MCF 10A (cell line): Measurements from ENCODE around the gene TERT. TPM values are rescaled to one million over a fixed set of nuclear protein-coding genes. Genes with fewer than 3 reads are reported as not detected.
"Not testable (repeated sequence)": the region's sequence is repeated elsewhere in the genome, so short reads cannot be mapped to it uniquely, and the experiment has no call there.

ENCODE experiments used
- BruUV-seq: library from RNA; stranded (reverse); fragments of 400-500 nt; replicated peaks from 2 replicates; lab custom pipeline; 2021; lab: Mats Ljungman, UMichigan
- CTCF ChIA-PET: fragments of 300-600 bp; sonication (Branson Sonifier 250); formaldehyde crosslinking; extraction: SDS; loops from one replicate; lab custom pipeline; 2021; ENCODE audit warnings: antibody characterized with exemption, inconsistent platforms; lab: Yijun Ruan, JAX
- POLR2A ChIA-PET: fragments of 300-600, 350-650 bp; sonication (Branson Sonifier 250); formaldehyde crosslinking; extraction: SDS; loops from one replicate; lab custom pipeline; 2020; ENCODE audit warnings: antibody characterized with exemption, inconsistent platforms; lab: Yijun Ruan, JAX
- DNase-seq: peaks from one replicate; pipeline ENCODE4 v3.0.0-alpha.2; 2018; ENCODE audit not compliant: unreplicated experiment
- H3K27ac Mint-ChIP-seq: one replicate; pipeline ENCODE4 v1.8.0; 2022; ENCODE audit warnings: mild to moderate bottlenecking, low read depth, mixed read lengths; ENCODE audit not compliant: unreplicated experiment
- H3K27me3 Mint-ChIP-seq: one replicate; pipeline ENCODE4 v1.8.0; 2022; ENCODE audit warnings: mixed read lengths; ENCODE audit not compliant: insufficient read depth, unreplicated experiment
- H3K36me3 Mint-ChIP-seq: one replicate; pipeline ENCODE4 v1.8.0; 2022; ENCODE audit warnings: mild to moderate bottlenecking, moderate library complexity, mixed read lengths; ENCODE audit not compliant: insufficient read depth, unreplicated experiment
- H3K4me1 Mint-ChIP-seq: one replicate; pipeline ENCODE4 v1.8.0; 2022; ENCODE audit warnings: mixed read lengths; ENCODE audit not compliant: insufficient read depth, unreplicated experiment
- H3K4me3 Mint-ChIP-seq: one replicate; pipeline ENCODE4 v1.8.0; 2022; ENCODE audit warnings: mild to moderate bottlenecking, moderate library complexity, mixed read lengths; ENCODE audit not compliant: unreplicated experiment
- H3K9me3 Mint-ChIP-seq: one replicate; pipeline ENCODE4 v1.8.0; 2022; ENCODE audit warnings: mixed read lengths; ENCODE audit not compliant: unreplicated experiment
- CTCF ChIP-seq: fragments of 200-600 bp; IDR thresholded peaks from one replicate; pipeline ENCODE4 v1.8.0; 2022; ENCODE audit warnings: antibody characterized with exemption, mild to moderate bottlenecking; ENCODE audit not compliant: unreplicated experiment
- intact Hi-C: fragments of 100-400 bp; cut with micrococcal nuclease; formaldehyde crosslinking; loops from 2 replicates; pipeline ENCODE4 v1.14.1; 2022
- total RNA-seq: library from RNA; stranded (reverse); gene quantifications from 2 replicates; pipeline ENCODE4 v1.2.3, GENCODE V29; 2022

TERT gene
- total RNA-seq, 1 experiment from 2014 or later: 0.16 TPM

- Mint-ChIP-seq H3K4me1 (peaks cover 16% of the 10 kb centered on the region), H3K4me3 (no peak overlapping the region), H3K36me3 (peaks cover 28% of the 10 kb centered on the region), H3K27ac (no peak overlapping the region), H3K9me3 (no peaks in the 10 kb centered on the region), H3K27me3 (no peaks in the 10 kb centered on the region)
- intact Hi-C loops: loop anchor here (10.0 kb wide), 2 partner anchors 137 to 177 kb away; partner anchors contain the start of gene SLC6A19
- BruUV-seq: no TSS peak
- TF ChIP-seq CTCF: no peak
- DNase-seq: no peak
- ChIA-PET CTCF (interaction anchor here (0.8 kb wide), 1 partner anchor 418 kb away, joined by 4 read pairs; no protein-coding TSS in a partner anchor), POLR2A (interaction anchor here (0.6 to 3.3 kb wide), 2 partner anchors 12 to 15 kb away, joined by 5 to 18 read pairs; no protein-coding TSS in a partner anchor)
Observed at GRCh38 chr5:1342268-1342667, 47.4 kb upstream of the TERT start.

- Mint-ChIP-seq H3K36me3 (peaks cover 28% of the 10 kb centered on the region), H3K27me3 (no peaks in the 10 kb centered on the region), H3K27ac (no peak overlapping the region), H3K4me3 (no peak overlapping the region), H3K4me1 (peaks cover 16% of the 10 kb centered on the region), H3K9me3 (no peaks in the 10 kb centered on the region)
- CTCF ChIA-PET: no interaction called here
- TF ChIP-seq CTCF: no peak
- intact Hi-C loops: loop anchor here (10.0 kb wide), 2 partner anchors 137 to 177 kb away; partner anchors contain the start of gene SLC6A19
- DNase-seq: no peak
- POLR2A ChIA-PET: interaction anchor here (3.3 kb wide), 1 partner anchor 14 kb away, joined by 18 read pairs; no protein-coding TSS in a partner anchor
- BruUV-seq: no TSS peak
Observed at GRCh38 chr5:1341863-1342262, 47.0 kb upstream of the TERT start.

- Mint-ChIP-seq H3K4me1 (peaks cover 10% of the 10 kb centered on the region), H3K36me3 (peaks cover 35% of the 10 kb centered on the region)
- H3K4me3 Mint-ChIP-seq, CTCF ChIA-PET, H3K9me3 Mint-ChIP-seq, H3K27ac Mint-ChIP-seq, BruUV-seq, POLR2A ChIA-PET, H3K27me3 Mint-ChIP-seq, DNase-seq: not testable (repeated sequence)
- intact Hi-C loops: loop anchor here (10.0 kb wide), 2 partner anchors 135 to 175 kb away; partner anchors contain the start of gene SLC6A19
Observed at GRCh38 chr5:1339818-1340210, 44.9 kb upstream of the TERT start.

- intact Hi-C loops, H3K27me3 Mint-ChIP-seq, CTCF ChIA-PET, DNase-seq, BruUV-seq, H3K27ac Mint-ChIP-seq, POLR2A ChIA-PET, H3K9me3 Mint-ChIP-seq, H3K4me3 Mint-ChIP-seq: not testable (repeated sequence)
- peaks cover 38% of the 10 kb centered on the region for H3K36me3 Mint-ChIP-seq
- peaks cover 10% of the 10 kb centered on the region for H3K4me1 Mint-ChIP-seq
Observed at GRCh38 chr5:1339139-1339817, 44.4 kb upstream of the TERT start.

GRCh38 chr5:1338506-1339070 lies 43.7 kb upstream of the TERT start:
- POLR2A ChIA-PET: no interaction called here
- CTCF ChIA-PET: no interaction called here
- Mint-ChIP-seq H3K4me3 (no peak overlapping the region), H3K27ac (no peak overlapping the region), H3K36me3 (peaks cover 43% of the 10 kb centered on the region), H3K27me3 (no peaks in the 10 kb centered on the region), H3K9me3 (no peaks in the 10 kb centered on the region), H3K4me1 (peaks cover 5% of the 10 kb centered on the region)
- no peak for DNase-seq
- intact Hi-C loops: no loop called here
- TF ChIP-seq CTCF: no peak
- no TSS peak for BruUV-seq
